Peyer's patch (tissue), 4 donors: Measurements from ENCODE around the gene AQP12B.
"Not testable (repeated sequence)": the region's sequence is repeated elsewhere in the genome, so short reads cannot be mapped to it uniquely, and the experiment has no call there.

ENCODE experiments used
- POLR2A ChIP-seq, 2 donors: fragments of 450-650 bp; IDR thresholded peaks; one replicate each; pipeline ENCODE4 v1.5.1; 2017; ENCODE audit warnings: antibody characterized with exemption in 2 of 2, mild to moderate bottlenecking in 2 of 2, moderate library complexity in 2 of 2
- TF ChIP-seq, protein P1 (sequence below), 6 experiments: fragments of 450-650 bp in 4 of 6; fragments of 200-600 bp in 2 of 6; sonication (generic) in 1 of 6; IDR thresholded peaks; one replicate each; pipeline ENCODE4 v1.5.1; 2017 to 2019; ENCODE audit warnings: antibody characterized with exemption in 6 of 6, mild to moderate bottlenecking in 3 of 6, moderate library complexity in 1 of 6

DNA sequence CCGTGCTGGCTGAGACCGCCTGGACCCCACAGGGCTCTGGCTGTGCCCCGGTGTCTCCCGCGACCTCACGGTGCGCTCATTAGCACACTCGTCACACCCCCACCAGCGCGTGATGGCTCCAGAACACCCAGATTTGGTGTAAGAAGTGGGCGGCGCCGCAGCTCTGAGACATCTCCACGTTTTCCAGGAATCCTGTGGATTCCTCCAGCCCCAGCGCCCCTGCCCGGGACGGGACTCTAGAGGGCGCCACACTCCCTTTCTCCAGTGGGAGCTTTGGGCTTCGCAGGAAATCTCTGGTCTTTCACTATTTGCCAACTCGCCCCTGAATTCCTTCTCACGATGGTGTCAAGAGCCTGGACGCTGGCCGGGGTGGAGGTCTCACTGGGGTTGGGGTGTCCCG lies 7.3 kb downstream of the AQP12B start:
- TF ChIP-seq, protein P1, sequence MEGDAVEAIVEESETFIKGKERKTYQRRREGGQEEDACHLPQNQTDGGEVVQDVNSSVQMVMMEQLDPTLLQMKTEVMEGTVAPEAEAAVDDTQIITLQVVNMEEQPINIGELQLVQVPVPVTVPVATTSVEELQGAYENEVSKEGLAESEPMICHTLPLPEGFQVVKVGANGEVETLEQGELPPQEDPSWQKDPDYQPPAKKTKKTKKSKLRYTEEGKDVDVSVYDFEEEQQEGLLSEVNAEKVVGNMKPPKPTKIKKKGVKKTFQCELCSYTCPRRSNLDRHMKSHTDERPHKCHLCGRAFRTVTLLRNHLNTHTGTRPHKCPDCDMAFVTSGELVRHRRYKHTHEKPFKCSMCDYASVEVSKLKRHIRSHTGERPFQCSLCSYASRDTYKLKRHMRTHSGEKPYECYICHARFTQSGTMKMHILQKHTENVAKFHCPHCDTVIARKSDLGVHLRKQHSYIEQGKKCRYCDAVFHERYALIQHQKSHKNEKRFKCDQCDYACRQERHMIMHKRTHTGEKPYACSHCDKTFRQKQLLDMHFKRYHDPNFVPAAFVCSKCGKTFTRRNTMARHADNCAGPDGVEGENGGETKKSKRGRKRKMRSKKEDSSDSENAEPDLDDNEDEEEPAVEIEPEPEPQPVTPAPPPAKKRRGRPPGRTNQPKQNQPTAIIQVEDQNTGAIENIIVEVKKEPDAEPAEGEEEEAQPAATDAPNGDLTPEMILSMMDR (IDR thresholded peaks at IDR 0.05), result not testable (repeated sequence)
- TF ChIP-seq POLR2A (IDR thresholded peaks at IDR 0.05), result not testable (repeated sequence)
